ENCODE measurements around the gene WWOX.

Gene WWOX

GRCh38 chr16:79099716-79100115 lies 1000.3 kb downstream of the WWOX start:
- no peak for DNase-seq (ENCODE audit: low read depth)

DNA sequence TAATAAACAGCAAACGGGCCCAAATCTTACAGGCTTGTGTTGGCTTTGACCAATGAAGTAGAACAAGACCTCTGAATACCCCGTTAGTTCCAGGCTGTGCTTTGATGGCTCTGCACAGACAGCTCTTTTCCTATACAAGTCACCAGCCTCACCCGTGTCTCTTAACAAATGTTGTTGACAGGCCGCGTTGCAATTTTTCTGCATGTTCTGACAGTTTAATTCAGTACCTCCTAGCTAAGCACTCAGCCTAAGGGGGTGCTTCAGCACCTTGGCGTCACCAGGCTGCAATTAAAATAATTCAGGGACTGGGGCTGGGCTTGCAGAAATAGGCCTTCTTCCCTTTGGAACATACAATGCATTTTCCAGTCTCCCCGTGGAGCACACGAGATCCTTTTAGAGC lies 1001.0 kb downstream of the WWOX start:
- DNase-seq (ENCODE audit: low read depth) = no peak

DNA sequence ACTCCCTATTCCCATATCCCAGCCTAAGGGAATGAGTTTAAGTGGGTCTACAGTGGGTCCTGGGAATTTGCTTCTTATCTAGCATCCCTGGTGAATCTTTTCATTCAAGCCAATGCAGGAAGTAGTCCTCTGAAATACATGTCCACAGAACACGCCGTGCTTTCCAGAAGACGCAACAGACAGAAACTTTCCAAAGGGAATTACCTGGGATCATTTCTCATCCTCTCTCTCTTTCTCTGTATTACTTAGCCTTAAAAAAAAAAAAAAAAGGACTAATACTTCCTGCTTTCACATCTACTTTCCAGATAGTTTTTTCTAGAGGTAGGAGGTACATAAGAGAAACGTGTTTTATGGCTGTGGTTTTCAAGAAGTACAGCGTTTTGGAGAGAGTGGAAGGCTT lies 1002.0 kb downstream of the WWOX start:
- DNase-seq (ENCODE audit: low read depth) = no peak

GRCh38 chr16:79104567-79104966 lies 1005.1 kb downstream of the WWOX start:
- DNase-seq (ENCODE audit: low read depth) = no peak

GRCh38 chr16:79107301-79107700 lies 1007.8 kb downstream of the WWOX start:
- DNase-seq (ENCODE audit: low read depth) = no peak

- DNase-seq (ENCODE audit: low read depth) = no peak
Observed at GRCh38 chr16:79109771-79110170, 1010.3 kb downstream of the WWOX start.

DNA sequence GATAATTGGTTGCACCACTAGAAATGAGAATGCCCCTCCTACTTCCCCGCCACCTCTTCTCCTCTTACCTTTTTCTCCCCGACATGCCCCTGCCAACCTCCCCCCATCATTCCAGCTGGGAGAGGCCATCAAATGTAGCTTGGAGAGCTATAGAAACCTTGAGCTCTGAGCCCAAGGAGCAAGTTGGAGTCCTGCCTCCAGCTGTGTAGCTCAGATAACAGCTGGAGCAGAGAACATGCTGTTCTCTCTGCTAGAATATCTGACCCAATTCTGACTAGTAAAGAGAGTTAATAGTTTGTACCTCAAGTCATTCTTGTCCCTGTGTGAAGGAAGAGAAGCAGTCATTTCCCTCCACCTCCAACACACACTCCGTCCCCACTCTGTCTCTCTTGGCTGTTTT lies 1010.8 kb downstream of the WWOX start:
- no peak for DNase-seq (ENCODE audit: low read depth)

DNA sequence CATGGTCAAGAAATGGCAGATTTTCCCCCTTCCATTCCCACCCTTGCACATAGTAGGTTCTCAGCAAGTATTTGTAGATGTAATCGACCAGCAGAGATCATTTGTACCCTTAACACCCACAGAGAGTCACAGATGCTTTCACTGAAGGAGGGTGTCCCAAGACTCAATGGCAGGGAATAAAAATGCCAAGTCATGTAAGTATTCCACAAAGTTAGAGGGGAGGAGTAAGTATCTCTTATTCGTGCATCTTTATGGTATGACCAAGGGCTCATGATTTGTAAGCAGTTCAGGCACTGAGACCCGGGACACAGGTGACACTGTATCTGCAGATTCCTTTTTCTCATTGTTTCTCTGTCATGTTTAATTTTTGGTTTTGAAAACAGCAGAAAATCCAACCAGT lies 1011.5 kb downstream of the WWOX start:
- DNase-seq (ENCODE audit: low read depth) = no peak

DNA sequence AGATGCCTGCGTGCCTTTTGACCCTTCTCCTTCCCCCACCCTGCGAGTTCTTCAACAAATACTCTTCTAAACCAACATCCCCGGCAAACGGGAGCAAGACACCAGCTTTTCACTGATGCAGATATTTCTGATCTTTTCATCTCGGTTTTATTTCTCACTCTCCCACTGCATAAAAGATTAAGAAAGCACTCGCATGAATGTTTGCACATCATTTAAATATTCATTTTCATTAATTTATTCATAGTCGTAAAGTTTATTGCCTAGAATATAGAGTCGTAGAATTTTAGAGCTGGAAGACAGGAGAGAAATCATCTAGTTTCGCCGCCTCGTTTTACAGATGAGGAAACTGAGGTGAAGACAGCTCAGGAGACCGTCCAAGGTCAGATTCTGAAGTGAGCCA lies 1013.0 kb downstream of the WWOX start:
- DNase-seq (ENCODE audit: low read depth) = no peak

DNA sequence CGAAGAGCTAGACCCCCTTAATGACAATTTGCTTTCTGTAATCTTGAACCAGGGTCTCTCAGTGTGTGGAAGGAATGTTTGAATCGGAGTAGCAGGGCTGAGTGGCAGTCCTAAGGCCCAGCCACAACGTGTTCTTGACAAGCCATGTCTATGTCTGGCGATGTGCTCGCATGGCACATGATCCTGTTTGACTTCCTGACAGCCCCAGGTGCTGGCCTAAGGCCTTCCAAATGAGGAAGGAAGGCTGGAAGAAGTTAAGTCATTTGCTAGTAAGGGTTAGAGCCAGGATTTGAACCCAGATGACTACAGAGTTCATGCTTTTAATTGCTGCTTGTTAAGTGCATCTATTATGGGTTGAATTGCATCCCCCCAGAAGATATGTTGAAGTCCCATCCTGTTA lies 1014.4 kb downstream of the WWOX start:
- no peak for DNase-seq (ENCODE audit: low read depth)

DNA sequence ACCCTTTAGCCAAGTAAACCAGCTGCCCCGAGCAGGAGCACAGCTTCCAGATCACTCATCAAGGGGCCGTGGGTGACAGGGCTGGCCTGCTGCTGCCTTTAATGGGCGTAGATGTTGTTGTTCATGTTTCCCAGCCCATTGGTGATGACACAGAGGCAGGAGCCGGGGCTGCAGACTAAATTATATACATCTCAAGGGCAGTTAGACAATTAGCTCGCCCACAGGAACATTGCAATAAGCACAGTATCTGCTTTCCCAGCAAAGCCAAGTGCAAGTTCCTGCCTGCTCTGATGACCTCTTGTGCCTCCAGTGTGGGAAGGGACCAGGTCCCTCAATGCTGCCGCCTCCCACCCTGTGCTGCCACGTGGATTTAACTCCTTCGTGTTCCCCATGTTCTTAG lies 1015.3 kb downstream of the WWOX start:
- no peak for DNase-seq (ENCODE audit: low read depth)

DNA sequence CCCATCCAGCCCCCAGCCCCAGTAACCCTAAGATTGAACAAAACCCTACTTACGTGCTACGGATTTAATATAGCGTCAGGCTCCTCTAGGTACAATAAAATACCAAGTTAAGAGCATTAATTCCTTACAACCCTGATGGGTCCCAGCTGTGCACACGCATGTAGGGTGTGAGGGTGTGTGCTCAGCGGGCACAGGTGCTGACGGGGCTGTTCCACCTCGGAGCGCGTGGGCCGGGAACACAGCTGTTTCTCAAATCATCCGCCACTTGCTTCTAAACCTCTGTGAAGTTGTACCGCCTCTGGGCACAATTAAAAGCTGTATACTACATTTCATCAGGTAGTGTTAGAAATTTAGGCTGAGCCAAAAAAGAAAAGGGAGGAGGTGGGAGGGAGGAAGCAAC lies 1022.5 kb downstream of the WWOX start:
- DNase-seq (ENCODE audit: low read depth) = no peak

GRCh38 chr16:79122343-79122742 lies 1022.9 kb downstream of the WWOX start:
- no peak for DNase-seq (ENCODE audit: low read depth)

DNA sequence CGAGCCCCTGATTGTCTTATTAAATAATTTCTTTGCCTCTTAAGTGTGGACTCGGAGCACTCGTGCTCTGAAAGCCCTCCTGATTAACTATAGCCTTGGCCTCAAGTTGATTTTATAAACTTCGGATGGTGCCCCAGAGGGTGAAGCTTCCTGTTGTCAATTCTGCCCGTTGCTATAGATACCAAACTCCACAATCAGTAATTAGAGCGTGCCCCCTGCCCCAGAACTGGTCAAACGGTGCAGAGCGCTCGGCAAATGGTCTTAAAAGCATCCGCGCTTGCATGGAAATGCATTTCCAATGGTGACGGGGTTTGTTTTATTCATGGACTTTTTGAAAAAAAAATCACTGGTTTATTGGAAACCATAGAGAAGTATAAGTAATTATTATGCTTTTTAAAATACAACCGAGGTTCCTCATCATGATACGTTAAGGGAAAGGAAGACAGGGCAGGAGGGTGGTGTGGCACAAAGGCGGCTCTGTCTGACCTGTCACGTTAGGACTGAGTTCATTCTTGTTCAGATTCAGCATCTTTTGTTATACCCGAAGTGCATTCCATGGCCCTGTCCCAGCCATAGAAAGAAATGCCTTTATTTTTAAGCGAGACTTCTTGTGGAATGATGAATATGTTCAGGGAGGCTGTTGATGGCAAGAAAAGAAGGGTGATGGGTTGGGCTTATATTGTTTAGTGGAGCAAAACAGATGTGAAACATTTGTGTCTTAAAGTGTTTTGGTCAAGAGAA lies 1024.7 kb downstream of the WWOX start:
- no peak for DNase-seq (ENCODE audit: low read depth)

GRCh38 chr16:79127766-79128165 lies 1028.3 kb downstream of the WWOX start:
- no peak for DNase-seq (ENCODE audit: low read depth)

GRCh38 chr16:79128706-79129105 lies 1029.3 kb downstream of the WWOX start:
- no peak for DNase-seq (ENCODE audit: low read depth)

DNA sequence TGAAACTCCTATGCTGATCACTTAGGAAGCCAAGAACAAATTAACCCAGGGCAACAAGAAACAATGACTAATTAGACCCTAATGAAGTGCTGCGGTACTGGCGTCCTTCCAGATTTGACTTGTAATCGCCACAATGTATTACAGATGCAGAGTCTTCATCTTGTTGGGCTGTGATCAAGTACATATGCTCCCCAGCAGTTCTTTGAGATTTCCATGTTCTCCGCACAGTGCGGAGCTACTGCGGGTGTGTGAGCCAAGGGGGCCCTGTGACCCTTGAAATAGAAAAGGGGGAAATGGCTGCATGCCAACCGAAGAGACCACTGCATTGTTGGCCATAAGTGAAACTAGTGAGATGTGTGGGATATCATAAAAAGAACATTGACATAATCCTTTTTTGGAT lies 1031.2 kb downstream of the WWOX start:
- DNase-seq (ENCODE audit: low read depth) = no peak

DNA sequence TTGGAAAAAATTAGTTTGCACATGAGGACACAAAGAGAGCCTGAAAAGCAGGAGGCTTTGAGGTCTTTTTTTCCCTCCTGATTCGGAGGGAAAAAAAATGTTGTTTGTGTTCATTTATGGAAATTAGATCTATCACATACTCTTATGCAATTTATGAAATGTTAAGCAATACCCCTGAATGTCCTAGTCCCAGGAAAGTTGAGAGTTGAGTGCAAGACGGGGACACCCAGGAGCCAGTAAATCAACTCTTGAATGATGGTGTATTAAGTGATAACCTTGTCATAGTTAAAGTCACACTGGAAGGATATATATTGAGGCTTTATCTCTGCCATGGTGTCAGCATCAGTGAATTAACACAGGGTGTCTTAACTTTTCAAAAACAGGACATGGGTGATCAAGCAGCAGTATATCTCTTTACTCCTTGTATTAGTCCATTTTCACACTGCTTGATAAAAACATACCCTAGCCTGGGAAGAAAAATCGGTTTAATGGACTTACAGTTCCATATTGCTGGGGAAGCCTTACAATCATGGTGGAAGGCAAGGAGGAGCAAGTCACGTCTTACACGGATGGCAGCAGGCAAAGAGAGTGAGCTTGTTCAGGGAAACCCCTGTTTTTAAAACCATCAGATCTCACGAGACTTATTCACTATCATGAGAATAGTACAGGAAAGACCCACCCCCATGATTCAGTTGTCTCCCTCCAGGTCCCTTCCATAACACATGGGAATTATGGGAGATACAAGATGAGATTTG lies 1032.0 kb downstream of the WWOX start:
- DNase-seq (ENCODE audit: low read depth) = no peak

- DNase-seq (ENCODE audit: low read depth) = no peak
Observed at GRCh38 chr16:79132701-79133100, 1033.2 kb downstream of the WWOX start.

- DNase-seq (ENCODE audit: low read depth) = no peak
Observed at GRCh38 chr16:79134300-79134699, 1034.8 kb downstream of the WWOX start.

GRCh38 chr16:79136955-79137354 lies 1037.5 kb downstream of the WWOX start:
- DNase-seq (ENCODE audit: low read depth) = no peak

DNA sequence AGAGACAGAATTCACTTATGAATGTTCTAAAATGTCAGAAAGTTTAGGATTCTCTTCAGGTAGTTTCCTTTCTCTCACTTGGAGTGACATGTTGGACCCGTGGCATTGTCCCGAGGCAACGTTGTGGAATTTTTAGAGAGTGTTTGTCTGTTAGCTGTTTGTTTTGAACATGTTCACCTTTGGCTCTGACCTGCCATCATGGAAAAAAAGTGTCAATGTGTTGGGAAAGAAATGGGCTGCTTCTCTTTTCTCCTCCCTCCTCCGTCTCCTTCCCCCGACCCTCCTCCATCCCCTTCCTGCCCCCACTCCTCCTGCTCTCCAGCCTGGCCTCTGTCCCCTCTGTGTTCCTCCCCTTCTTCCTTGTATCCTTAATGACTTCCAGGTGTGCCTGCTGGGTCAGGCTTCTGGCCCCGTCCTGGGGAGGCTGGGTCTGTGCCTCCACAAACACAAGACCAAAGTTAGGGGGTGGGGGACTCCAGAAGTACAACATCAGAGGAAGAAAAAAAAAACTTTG lies 1038.0 kb downstream of the WWOX start:
- no peak for DNase-seq (ENCODE audit: low read depth)

GRCh38 chr16:79139799-79140198 lies 1040.3 kb downstream of the WWOX start:
- no peak for DNase-seq (ENCODE audit: low read depth)
